B cell (primary cell): ENCODE results near the gene RASL11A. TPM values are rescaled to one million over a fixed set of nuclear protein-coding genes. Genes with fewer than 3 reads are reported as not detected.

ENCODE experiments used
- ATAC-seq: fragments of 200-7000 bp; cut with Tn5 transposase; one replicate; pipeline ENCODE4 v1.10.0; 2021; ENCODE audit warnings: low read depth, mild to moderate bottlenecking, moderate number of reproducible peaks, moderate library complexity
- CTCF ChIA-PET: fragments of 350-600 bp; sonication (Branson Sonifier 250); formaldehyde crosslinking; loops from one replicate; lab custom pipeline; 2021; ENCODE audit warnings: antibody characterized with exemption, inconsistent platforms; lab: Charles Lee
- POLR2A ChIA-PET: fragments of 350-600 bp; sonication (Branson Sonifier 250); formaldehyde crosslinking; loops from one replicate; lab custom pipeline; 2021; ENCODE audit warnings: antibody characterized with exemption; lab: Charles Lee
- DNase-seq: peaks from one replicate; pipeline ENCODE4 v3.0.0; 2013
- H2AFZ ChIP-seq: 2 replicates; pipeline ENCODE4 v1.6.1; 2012; ENCODE audit warnings: mild to moderate bottlenecking, low read depth, low read length; ENCODE audit not compliant: insufficient read depth, poor library complexity, severe bottlenecking
- H3K27ac ChIP-seq, 2 donors: 1 replicate in 1 of 2; 2 replicates in 1 of 2; pipeline ENCODE4 v1.5.1; 2012 to 2013; ENCODE audit warnings: low read length in 2 of 2, mild to moderate bottlenecking in 2 of 2, moderate library complexity in 1 of 2
- H3K27me3 ChIP-seq, 4 experiments: fragments of 200-600 bp in 1 of 4; sonication (generic) in 1 of 4; replicated peaks in 1 of 4; 1 replicate in 2 of 4; 2 replicates in 2 of 4; pipeline versions ENCODE4 v1.6.1 to v1.7.0; 2013 to 2016; ENCODE audit warnings: low read length in 3 of 4, mild to moderate bottlenecking in 2 of 4, mixed read lengths in 1 of 4, moderate library complexity in 1 of 4; ENCODE audit not compliant: insufficient read depth in 4 of 4, control insufficient read depth in 3 of 4; ENCODE audit errors: control extremely low read depth in 1 of 4
- H3K36me3 ChIP-seq, 2 experiments: replicated peaks in 1 of 2; 1 replicate in 1 of 2; 2 replicates in 1 of 2; pipeline versions ENCODE4 v1.6.1 to v1.7.1; 2013; ENCODE audit warnings: low read length in 1 of 2; ENCODE audit not compliant: insufficient read depth in 2 of 2, control insufficient read depth in 1 of 2; ENCODE audit errors: control extremely low read depth in 1 of 2, extremely low read depth in 1 of 2
- H3K4me1 ChIP-seq, 2 donors: fragments of 200-600 bp in 1 of 2; sonication (generic) in 1 of 2; 1 replicate in 1 of 2; 2 replicates in 1 of 2; pipeline versions ENCODE4 v1.5.1 to v1.6.1; 2013 to 2017; ENCODE audit warnings: low read length in 2 of 2; ENCODE audit not compliant: control insufficient read depth in 2 of 2, insufficient read depth in 2 of 2
- H3K4me2 ChIP-seq: replicated peaks from 2 replicates; pipeline ENCODE3; 2012; ENCODE audit warnings: mild to moderate bottlenecking, low read depth, low read length; ENCODE audit not compliant: poor library complexity, severe bottlenecking
- H3K4me3 ChIP-seq, 5 experiments: fragments of 200-600 bp in 1 of 5; sonication (generic) in 1 of 5; 1 replicate in 3 of 5; 2 replicates in 2 of 5; pipeline versions ENCODE4 v1.5.1 to v1.7.0; 2011 to 2016; ENCODE audit warnings: low read length in 4 of 5, mild to moderate bottlenecking in 4 of 5, low read depth in 2 of 5, control low read depth in 1 of 5, moderate library complexity in 1 of 5; ENCODE audit not compliant: insufficient read depth in 1 of 5; ENCODE audit errors: control extremely low read depth in 1 of 5, extremely low read depth in 1 of 5
- H3K79me2 ChIP-seq: fragments of 200-600 bp; sonication (generic); one replicate; pipeline ENCODE4 v1.6.0; 2016; ENCODE audit warnings: low read length; ENCODE audit not compliant: control insufficient read depth, insufficient read depth
- H3K9ac ChIP-seq: fragments of 200-600 bp; sonication (generic); 2 replicates; pipeline ENCODE4 v1.6.1; 2017; ENCODE audit warnings: mild to moderate bottlenecking, low read length, moderate library complexity
- H3K9me3 ChIP-seq, 3 donors: one replicate each; pipeline versions ENCODE4 v1.6.1 to v1.7.1; 2013; ENCODE audit warnings: low read length in 2 of 3; ENCODE audit not compliant: control insufficient read depth in 2 of 3, insufficient read depth in 1 of 3; ENCODE audit errors: control extremely low read depth in 1 of 3
- H4K20me1 ChIP-seq: 2 replicates; pipeline ENCODE4 v1.6.0; 2012; ENCODE audit warnings: mild to moderate bottlenecking, low read length; ENCODE audit not compliant: insufficient read depth, control insufficient read depth, poor library complexity, severe bottlenecking
- H3K27ac Mint-ChIP-seq: one replicate; pipeline ENCODE4 v1.8.0; 2021; ENCODE audit warnings: mixed read lengths
- H3K27me3 Mint-ChIP-seq: one replicate; pipeline ENCODE4 v1.8.0; 2021; ENCODE audit warnings: mixed read lengths
- H3K4me1 Mint-ChIP-seq: one replicate; pipeline ENCODE4 v1.8.0; 2021; ENCODE audit warnings: mixed read lengths
- H3K4me3 Mint-ChIP-seq: one replicate; pipeline ENCODE4 v1.8.0; 2021; ENCODE audit warnings: mixed read lengths
- H3K9me3 Mint-ChIP-seq: one replicate; pipeline ENCODE4 v1.8.0; 2022; ENCODE audit warnings: mixed read lengths; ENCODE audit not compliant: insufficient read depth
- EZH2 ChIP-seq: IDR thresholded peaks from 2 replicates; pipeline ENCODE4 v1.6.1; 2012; ENCODE audit warnings: borderline replicate concordance, low read depth, mild to moderate bottlenecking, moderate library complexity, low read length; ENCODE audit not compliant: insufficient read depth, poor library complexity, severe bottlenecking
- WGBS: methylation state at CpG from one replicate; pipeline ENCODE4 v1.1.5; 2013; ENCODE audit warnings: missing lambda C conversion rate; ENCODE audit not compliant: insufficient coverage; 5-methylcytosine and 5-hydroxymethylcytosine counted together
- intact Hi-C: fragments of 100-400 bp; cut with micrococcal nuclease; formaldehyde crosslinking; loops from one replicate; pipeline ENCODE4 v1.10.0; 2022
- polyA plus RNA-seq: library from polyadenylated mRNA; depleted of rRNA; stranded (reverse); fragments of >200 nt; gene quantifications from 2 replicates; pipeline ENCODE4 v1.2.3, GENCODE V29; 2012
- total RNA-seq, 2 donors: library from RNA; stranded (reverse); fragments of 120-200 nt in 1 of 2; gene quantifications; 1 replicate in 1 of 2; 2 replicates in 1 of 2; pipeline versions ENCODE4 v1.2.3 to v1.2.4, GENCODE V29; 2013 to 2022
- TF ChIP-seq, protein P1 (sequence below): fragments of 200-600 bp; IDR thresholded peaks from one replicate; pipeline ENCODE4 v1.8.0; 2022; ENCODE audit warnings: antibody characterized with exemption, mild to moderate bottlenecking

The RASL11A gene
- total and polyA plus RNA-seq, 2 donors (not counting 1 experiment from before 2014, with no cell fraction given), result 0.89 to 4.8 TPM

DNA sequence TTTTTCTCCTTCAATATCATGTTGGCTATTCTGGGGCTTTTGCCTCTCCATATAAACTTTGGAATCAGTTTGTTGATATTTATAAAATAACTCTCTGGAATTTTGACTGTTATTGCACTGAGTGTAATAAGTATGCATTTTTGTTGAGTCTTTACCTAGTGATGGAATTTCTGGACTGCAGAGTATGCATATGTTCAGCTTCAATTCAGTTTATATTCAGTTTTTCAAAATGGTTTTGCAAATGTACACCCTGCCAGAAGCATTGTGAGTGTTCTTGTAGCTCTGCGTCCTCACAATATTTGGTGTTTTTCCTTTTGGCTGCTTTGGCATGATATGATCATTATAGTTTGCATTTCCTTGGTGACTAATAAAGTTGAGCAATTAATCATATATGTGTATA lies 43.1 kb downstream of the RASL11A start:
- no peaks in the 10 kb centered on the region for H3K36me3 ChIP-seq
- CTCF ChIA-PET, result no interaction called here
- H3K9ac ChIP-seq, result no peak overlapping the region
- H3K79me2 ChIP-seq, result no peaks in the 10 kb centered on the region
- 80% methylated on average over 1 of the region's 1 CpG for WGBS
- H3K4me2 ChIP-seq, result no peak overlapping the region
- Mint-ChIP-seq H3K4me1 (peaks cover 2% of the 10 kb centered on the region), H3K27ac (no peak overlapping the region), H3K27me3 (peaks cover 22% of the 10 kb centered on the region), H3K4me3 (no peak overlapping the region), H3K9me3 (no peaks in the 10 kb centered on the region)
- H2AFZ ChIP-seq, result no peak overlapping the region
- H3K27me3 ChIP-seq, result peaks cover 0 to 10% (median 0%) of the 10 kb centered on the region in 4 experiments
- intact Hi-C loops, result no loop called here
- ATAC-seq (no peak), DNase-seq (no peak)
- H4K20me1 ChIP-seq, result no peaks in the 10 kb centered on the region
- no peaks in the 10 kb centered on the region for H3K4me1 ChIP-seq
- no peak overlapping the region for H3K4me3 ChIP-seq
- no peak for TF ChIP-seq EZH2
- TF ChIP-seq, protein P1, sequence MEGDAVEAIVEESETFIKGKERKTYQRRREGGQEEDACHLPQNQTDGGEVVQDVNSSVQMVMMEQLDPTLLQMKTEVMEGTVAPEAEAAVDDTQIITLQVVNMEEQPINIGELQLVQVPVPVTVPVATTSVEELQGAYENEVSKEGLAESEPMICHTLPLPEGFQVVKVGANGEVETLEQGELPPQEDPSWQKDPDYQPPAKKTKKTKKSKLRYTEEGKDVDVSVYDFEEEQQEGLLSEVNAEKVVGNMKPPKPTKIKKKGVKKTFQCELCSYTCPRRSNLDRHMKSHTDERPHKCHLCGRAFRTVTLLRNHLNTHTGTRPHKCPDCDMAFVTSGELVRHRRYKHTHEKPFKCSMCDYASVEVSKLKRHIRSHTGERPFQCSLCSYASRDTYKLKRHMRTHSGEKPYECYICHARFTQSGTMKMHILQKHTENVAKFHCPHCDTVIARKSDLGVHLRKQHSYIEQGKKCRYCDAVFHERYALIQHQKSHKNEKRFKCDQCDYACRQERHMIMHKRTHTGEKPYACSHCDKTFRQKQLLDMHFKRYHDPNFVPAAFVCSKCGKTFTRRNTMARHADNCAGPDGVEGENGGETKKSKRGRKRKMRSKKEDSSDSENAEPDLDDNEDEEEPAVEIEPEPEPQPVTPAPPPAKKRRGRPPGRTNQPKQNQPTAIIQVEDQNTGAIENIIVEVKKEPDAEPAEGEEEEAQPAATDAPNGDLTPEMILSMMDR, result no peak
- no peak overlapping the region for H3K27ac ChIP-seq
- POLR2A ChIA-PET, result no interaction called here
- no peaks in the 10 kb centered on the region for H3K9me3 ChIP-seq

DNA sequence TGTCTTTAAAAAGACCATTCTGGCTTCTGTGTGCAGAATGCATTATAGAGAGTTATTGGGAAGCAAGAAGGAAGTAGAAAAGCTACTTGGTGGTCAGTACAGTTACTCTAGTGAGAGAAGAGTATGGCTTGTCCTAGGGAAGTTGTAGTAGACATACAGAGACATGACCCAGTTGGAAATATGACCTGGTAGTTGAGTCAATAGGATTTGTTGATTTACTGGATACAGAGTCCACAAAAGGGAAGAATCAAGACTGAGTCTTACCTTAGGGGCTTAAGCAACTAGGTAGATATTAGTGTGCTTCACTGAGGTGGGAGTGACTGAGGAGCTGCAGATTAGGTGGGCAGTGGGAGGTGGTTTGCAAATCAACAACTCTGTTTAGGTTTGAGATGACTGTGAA lies 48.8 kb downstream of the RASL11A start:
- Histone ChIP-seq H3K9me3 (no peaks in the 10 kb centered on the region), H4K20me1 (no peaks in the 10 kb centered on the region), H3K4me1 (no peaks in the 10 kb centered on the region), H3K9ac (no peak overlapping the region), H3K4me2 (no peak overlapping the region), H3K4me3 (no peak overlapping the region), H2AFZ (no peak overlapping the region), H3K36me3 (no peaks in the 10 kb centered on the region), H3K79me2 (no peaks in the 10 kb centered on the region), H3K27me3 (peaks cover 0 to 10% (median 3%) of the 10 kb centered on the region in 4 experiments), H3K27ac (no peak overlapping the region)
- DNase-seq (no peak), ATAC-seq (no peak)
- ChIA-PET CTCF (no interaction called here), POLR2A (no interaction called here)
- intact Hi-C loops, result no loop called here
- TF ChIP-seq EZH2, result no peak
- TF ChIP-seq, protein P1, result no peak
- Mint-ChIP-seq H3K4me1 (no peaks in the 10 kb centered on the region), H3K27me3 (peaks cover 34% of the 10 kb centered on the region), H3K9me3 (no peaks in the 10 kb centered on the region), H3K4me3 (no peak overlapping the region), H3K27ac (no peak overlapping the region)
